HCT116 (cell line): ENCODE results near the gene NDE1. TPM values are rescaled to one million over a fixed set of nuclear protein-coding genes. Genes with fewer than 3 reads are reported as not detected.
"Not testable (repeated sequence)": the region's sequence is repeated elsewhere in the genome, so short reads cannot be mapped to it uniquely, and the experiment has no call there.

ENCODE experiments used
- ATAC-seq: fragments of 200-7000 bp; cut with Tn5 transposase; 2 replicates; pipeline ENCODE4 v1.9.1; 2020; ENCODE audit warnings: mild to moderate bottlenecking, moderate library complexity
- BruUV-seq: library from RNA; stranded (reverse); fragments of 400-500 nt; replicated peaks from 2 replicates; lab custom pipeline; 2021; lab: Mats Ljungman, UMichigan
- CTCF ChIA-PET: fragments of 300-600 bp; sonication (Branson Sonifier 250); formaldehyde crosslinking; loops from one replicate; lab custom pipeline; 2021; ENCODE audit warnings: antibody characterized with exemption; lab: Charles Lee
- POLR2A ChIA-PET: fragments of 300-600, 350-600 bp; sonication (Branson Sonifier 250); formaldehyde crosslinking; loops from one replicate; lab custom pipeline; 2021; ENCODE audit warnings: antibody characterized with exemption; lab: Charles Lee
- RAD21 ChIA-PET, 2 experiments: fragments of 300-600 bp; sonication (Branson Sonifier 250); formaldehyde crosslinking; loops; one replicate each; lab custom pipeline; 2023; ENCODE audit warnings: low total read pairs in 2 of 2; ENCODE audit not compliant: uncharacterized antibody in 2 of 2, unreplicated experiment in 2 of 2, low non-redundant PET in 1 of 2; lab: Charles Lee
- DNase-seq: peaks from one replicate; pipeline ENCODE4 v3.0.0-alpha.2; 2010; ENCODE audit warnings: low read depth, low spot score
- H2AFZ ChIP-seq: fragments of 200-600 bp; shearing (Covaris generic), sonication (generic); 2 replicates; pipeline ENCODE4 v1.6.1; 2017; ENCODE audit warnings: low read depth, mixed run types, mixed read lengths, antibody characterized with exemption, low read length; ENCODE audit not compliant: poor library complexity, severe bottlenecking
- H3K27ac ChIP-seq: 2 replicates; pipeline ENCODE4 v1.5.1; 2012; ENCODE audit warnings: low read depth, low read length
- H3K27me3 ChIP-seq: fragments of 200-600 bp; sonication (generic); 2 replicates; pipeline ENCODE4 v1.6.1; 2016; ENCODE audit warnings: mixed run types, low read length, mixed read lengths; ENCODE audit not compliant: insufficient read depth
- H3K36me3 ChIP-seq, 2 experiments: fragments of 200-500 bp in 1 of 2; fragments of 200-600 bp in 1 of 2; sonication (Bioruptor generic) in 1 of 2; sonication (generic) in 1 of 2; 2 replicates each; pipeline versions ENCODE4 v1.5.1 to v1.6.1; 2014 to 2016; ENCODE audit warnings: low read length in 2 of 2, inconsistent platforms in 1 of 2, mixed read lengths in 1 of 2, mixed run types in 1 of 2; ENCODE audit not compliant: insufficient read depth in 2 of 2, control insufficient read depth in 1 of 2
- H3K4me1 ChIP-seq, 2 experiments: fragments of 200-600 bp in 1 of 2; sonication (generic) in 1 of 2; 2 replicates each; pipeline versions ENCODE4 v1.5.1 to v1.6.1; 2012 to 2017; ENCODE audit warnings: low read length in 2 of 2, inconsistent platforms in 1 of 2, mild to moderate bottlenecking in 1 of 2, mixed read lengths in 1 of 2, mixed run types in 1 of 2, moderate library complexity in 1 of 2; ENCODE audit not compliant: insufficient read depth in 2 of 2, control insufficient read depth in 1 of 2
- H3K4me2 ChIP-seq: fragments of 200-600 bp; sonication (generic); 2 replicates; pipeline ENCODE4 v1.6.1; 2017; ENCODE audit warnings: mixed run types, low read length, mixed read lengths
- H3K4me3 ChIP-seq, 2 experiments: fragments of 200-600 bp in 1 of 2; sonication (generic) in 1 of 2; replicated peaks in 1 of 2; 2 replicates each; pipeline ENCODE4 v1.5.1; 2011 to 2016; ENCODE audit warnings: low read length in 2 of 2, control low read depth in 1 of 2, low read depth in 1 of 2, mild to moderate bottlenecking in 1 of 2, mixed read lengths in 1 of 2, mixed run types in 1 of 2
- H3K79me2 ChIP-seq: fragments of 200-600 bp; sonication (generic); 2 replicates; pipeline ENCODE4 v1.6.1; 2017; ENCODE audit warnings: mild to moderate bottlenecking, mixed run types, low read length, moderate library complexity, mixed read lengths; ENCODE audit not compliant: insufficient read depth
- H3K9ac ChIP-seq: fragments of 200-600 bp; sonication (generic); 2 replicates; pipeline ENCODE4 v1.6.1; 2016; ENCODE audit warnings: low read length, mixed read lengths
- H3K9me2 ChIP-seq: fragments of 200-600 bp; sonication (generic), shearing (Covaris generic); 2 replicates; pipeline ENCODE4 v1.6.1; 2017; ENCODE audit warnings: mixed run types, mild to moderate bottlenecking, moderate library complexity; ENCODE audit not compliant: insufficient read depth
- H3K9me3 ChIP-seq, 2 experiments: fragments of 200-500 bp in 1 of 2; fragments of 200-600 bp in 1 of 2; sonication (Bioruptor generic) in 1 of 2; sonication (generic) in 1 of 2; 2 replicates each; pipeline ENCODE4 v1.6.1; 2014 to 2017; ENCODE audit warnings: low read length in 2 of 2, mixed read lengths in 2 of 2, inconsistent platforms in 1 of 2, low read depth in 1 of 2, mild to moderate bottlenecking in 1 of 2, mixed run types in 1 of 2, moderate library complexity in 1 of 2; ENCODE audit not compliant: control insufficient read depth in 1 of 2, insufficient read depth in 1 of 2
- H4K20me1 ChIP-seq: fragments of 200-600 bp; sonication (generic), shearing (Covaris generic); 2 replicates; pipeline ENCODE4 v1.6.1; 2017; ENCODE audit warnings: mixed run types, mild to moderate bottlenecking, moderate library complexity; ENCODE audit not compliant: insufficient read depth
- ATF3 ChIP-seq: IDR thresholded peaks from 2 replicates; pipeline ENCODE4 v1.6.1; 2012
- CBX3 ChIP-seq: IDR thresholded peaks from 2 replicates; pipeline ENCODE4 v1.6.1; 2012; ENCODE audit warnings: low read depth
- CEBPB ChIP-seq: IDR thresholded peaks from 2 replicates; pipeline ENCODE4 v1.6.1; 2012; ENCODE audit warnings: low read depth
- EGR1 ChIP-seq: IDR thresholded peaks from 2 replicates; pipeline ENCODE4 v1.6.1; 2012; ENCODE audit warnings: low read depth
- JUND ChIP-seq: IDR thresholded peaks from 2 replicates; pipeline ENCODE4 v1.6.1; 2012
- RAD21 ChIP-seq: IDR thresholded peaks from 2 replicates; pipeline ENCODE4 v1.6.1; 2012; ENCODE audit warnings: low read depth, mild to moderate bottlenecking
- SIN3A ChIP-seq: IDR thresholded peaks from 2 replicates; pipeline ENCODE4 v1.6.1; 2012; ENCODE audit warnings: low read depth
- SP1 ChIP-seq: IDR thresholded peaks from 2 replicates; pipeline ENCODE4 v1.6.1; 2012; ENCODE audit warnings: low read depth
- SRF ChIP-seq: IDR thresholded peaks from 2 replicates; pipeline ENCODE4 v1.6.1; 2012; ENCODE audit warnings: low read depth
- TCF7L2 ChIP-seq: IDR thresholded peaks from 2 replicates; pipeline ENCODE4 v1.7.0; 2011; ENCODE audit warnings: borderline replicate concordance, inconsistent platforms; ENCODE audit not compliant: insufficient read depth, insufficient read length; ENCODE audit errors: extremely low read depth
- YY1 ChIP-seq: IDR thresholded peaks from 2 replicates; pipeline ENCODE4 v1.6.1; 2011; ENCODE audit warnings: low read length, low read depth, moderate library complexity, mild to moderate bottlenecking; ENCODE audit not compliant: insufficient replicate concordance; ENCODE audit errors: extremely low read depth
- ZBTB33 ChIP-seq: IDR thresholded peaks from 2 replicates; pipeline ENCODE4 v1.6.1; 2011; ENCODE audit warnings: mild to moderate bottlenecking, low read length, moderate library complexity; ENCODE audit not compliant: insufficient replicate concordance; ENCODE audit errors: extremely low read depth
- ZNF274 ChIP-seq: fragments of 200-500 bp; sonication (Bioruptor generic); IDR thresholded peaks from 2 replicates; pipeline ENCODE4 v1.6.1; 2014; ENCODE audit warnings: mild to moderate bottlenecking, low read depth, low read length, inconsistent platforms
- intact Hi-C: fragments of 100-400 bp; cut with micrococcal nuclease; formaldehyde crosslinking; loops from 2 replicates; pipeline ENCODE4 v1.10.0; 2022
- total RNA-seq: library from RNA; stranded (reverse); gene quantifications from one replicate; pipeline ENCODE4 v1.2.1, GENCODE V29; 2021; ENCODE audit not compliant: unreplicated experiment

Gene NDE1
- total RNA-seq, 1 experiment from 2014 or later = 103 TPM

DNA sequence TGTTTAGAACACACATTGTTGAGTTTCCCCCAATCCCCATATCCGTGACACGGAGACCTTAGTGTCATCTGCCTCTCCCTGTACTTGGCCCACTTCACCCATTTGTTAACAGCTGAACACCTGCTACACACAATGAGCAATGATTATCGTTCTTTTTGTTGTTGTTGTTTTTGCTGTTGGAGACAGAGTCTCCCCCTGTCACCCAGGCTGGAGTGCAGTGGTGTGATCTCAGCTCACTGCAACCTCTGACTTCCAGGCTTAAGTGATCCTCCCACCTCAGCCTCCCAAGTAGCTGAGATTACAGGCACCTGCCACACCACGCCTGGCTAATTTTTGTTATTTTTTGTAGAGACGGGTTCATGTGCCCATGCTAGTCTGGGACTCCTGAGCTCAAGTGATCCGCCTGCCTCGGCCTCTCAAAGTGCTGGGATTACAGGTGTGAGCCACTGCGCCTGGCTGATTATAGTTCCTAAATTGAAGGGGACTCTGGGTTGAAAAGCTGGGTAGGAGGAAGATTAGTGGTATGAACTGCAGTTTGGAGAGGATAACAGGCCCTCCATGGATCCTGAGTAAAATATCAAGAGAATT is 21.6 kb downstream of the NDE1 start:
- Histone ChIP-seq H3K4me2 (no peak overlapping the region), H3K9me2 (no peaks in the 10 kb centered on the region), H3K4me3 (no peak overlapping the region), H3K36me3 (peaks cover 10 to 19% of the 10 kb centered on the region in 2 experiments), H3K9me3 (no peaks in the 10 kb centered on the region), H2AFZ (no peak overlapping the region), H3K27ac (no peak overlapping the region), H3K4me1 (peaks cover 0 to 6% of the 10 kb centered on the region in 2 experiments; a peak in 1 of 4 replicates), H3K9ac (no peak overlapping the region), H3K79me2 (peaks cover 29% of the 10 kb centered on the region; the same call in 1 of the 2 replicates), H3K27me3 (no peaks in the 10 kb centered on the region), H4K20me1 (no peaks in the 10 kb centered on the region)
- ChIA-PET POLR2A (no interaction called here), CTCF (interaction anchor here (1.3 kb wide), 1 partner anchor 10 kb away, joined by 3 read pairs; no protein-coding TSS in a partner anchor), RAD21 (no interaction called here)
- BruUV-seq = no TSS peak
- no peak for TF ChIP-seq CEBPB
- TF ChIP-seq ZNF274 = no peak
- TF ChIP-seq ATF3 = no peak
- no peak for TF ChIP-seq EGR1
- TF ChIP-seq ZBTB33 = no peak
- no peak for TF ChIP-seq CBX3
- TF ChIP-seq SIN3A = no peak
- TF ChIP-seq RAD21 = no peak
- no peak for TF ChIP-seq SRF
- no peak for TF ChIP-seq YY1
- no peak for TF ChIP-seq TCF7L2
- TF ChIP-seq SP1 = no peak
- TF ChIP-seq JUND = no peak
- ATAC-seq = no peak
- intact Hi-C loops = no loop called here
- no peak for DNase-seq

DNA sequence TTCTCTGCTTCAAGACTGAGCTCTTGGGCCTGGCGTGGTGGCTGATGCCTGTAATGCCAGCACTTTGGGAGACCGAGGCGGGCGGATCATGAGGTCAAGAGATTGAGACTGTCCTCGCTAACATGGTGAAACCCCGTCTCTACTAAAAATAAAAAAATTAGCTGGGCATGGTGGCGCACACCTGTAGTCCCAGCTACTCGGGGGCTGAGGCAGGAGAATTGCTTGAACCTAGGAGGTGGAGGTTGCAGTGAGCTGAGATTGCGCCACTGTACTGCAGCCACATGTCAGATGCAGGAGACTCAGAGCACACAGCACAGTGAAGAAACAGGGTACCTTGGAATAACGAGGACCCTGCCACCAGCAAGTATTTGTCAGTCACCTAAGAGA is 22.1 kb downstream of the NDE1 start:
- H3K9me3 ChIP-seq, BruUV-seq, ATAC-seq, H3K4me3 ChIP-seq, H3K4me1 ChIP-seq, H3K27ac ChIP-seq, intact Hi-C loops, H4K20me1 ChIP-seq, H3K9me2 ChIP-seq, H3K9ac ChIP-seq, H2AFZ ChIP-seq, DNase-seq, H3K27me3 ChIP-seq, H3K4me2 ChIP-seq, POLR2A ChIA-PET, RAD21 ChIA-PET: not testable (repeated sequence)
- Histone ChIP-seq H3K36me3 (peaks cover 7 to 20% of the 10 kb centered on the region in 2 experiments; a peak in 3 of 4 replicates), H3K79me2 (peaks cover 34% of the 10 kb centered on the region; the same call in 1 of the 2 replicates)
- CTCF ChIA-PET = interaction anchor here (1.3 kb wide), 1 partner anchor 10 kb away, joined by 3 read pairs; no protein-coding TSS in a partner anchor
